Stromal cell of bone marrow (primary cell): Measurements from ENCODE around the gene NCAPH2.

Experiments used
- DNase-seq: peaks from one replicate; pipeline ENCODE4 v3.0.0-alpha.2; 2012; ENCODE audit warnings: low read depth

The NCAPH2 gene

GRCh38 chr22:50490531-50491308 is 17.3 kb upstream of the NCAPH2 start:
- no peak for DNase-seq

GRCh38 chr22:50497093-50497492 is 10.9 kb upstream of the NCAPH2 start:
- DNase-seq: no peak

GRCh38 chr22:50498322-50498890 is 9.6 kb upstream of the NCAPH2 start:
- no peak for DNase-seq

GRCh38 chr22:50500452-50500851 is 7.6 kb upstream of the NCAPH2 start:
- no peak for DNase-seq

GRCh38 chr22:50502096-50502495 is 5.9 kb upstream of the NCAPH2 start:
- no peak for DNase-seq

- DNase-seq: no peak
Observed at GRCh38 chr22:50502628-50503474, 5.2 kb upstream of the NCAPH2 start.

- no peak for DNase-seq
Observed at GRCh38 chr22:50503475-50504145, 4.4 kb upstream of the NCAPH2 start.

GRCh38 chr22:50504369-50505211 is 3.4 kb upstream of the NCAPH2 start:
- DNase-seq: no peak

- no peak for DNase-seq
Observed at GRCh38 chr22:50505276-50505775, 2.7 kb upstream of the NCAPH2 start.

- no peak for DNase-seq
Observed at GRCh38 chr22:50505776-50506610, 2.0 kb upstream of the NCAPH2 start.

- DNase-seq: no peak
Observed at GRCh38 chr22:50506611-50507420, 1.2 kb upstream of the NCAPH2 start.

- DNase-seq: no peak
Observed at GRCh38 chr22:50507421-50507990, 518 bp upstream of the NCAPH2 start, which contains the start of gene LMF2. Gene LMF2 (minus strand): TSS chr22:50507702. CDS start chr22:50507675, 27 bp downstream.

- DNase-seq: no peak
Observed at GRCh38 chr22:50508897-50509296, 873 bp downstream of the NCAPH2 start.

- no peak for DNase-seq
Observed at GRCh38 chr22:50513175-50513574, 5.2 kb downstream of the NCAPH2 start.

- no peak for DNase-seq
Observed at GRCh38 chr22:50516068-50516467, 8.0 kb downstream of the NCAPH2 start.

- no peak for DNase-seq
Observed at GRCh38 chr22:50516891-50517290, 8.9 kb downstream of the NCAPH2 start.

- no peak for DNase-seq
Observed at GRCh38 chr22:50517495-50518260, 9.7 kb downstream of the NCAPH2 start.

- DNase-seq: no peak
Observed at GRCh38 chr22:50518606-50519005, 10.6 kb downstream of the NCAPH2 start.
